Testis (tissue), 2 donors: ENCODE results near the gene MYOZ3.

Experiments used
- CTCF ChIP-seq, 3 experiments: fragments of 450-650 bp in 2 of 3; fragments of 200-600 bp in 1 of 3; sonication (generic) in 1 of 3; IDR thresholded peaks; one replicate each; pipeline ENCODE4 v1.5.1; 2016 to 2019; ENCODE audit warnings: antibody characterized with exemption in 3 of 3, mild to moderate bottlenecking in 2 of 3, moderate library complexity in 1 of 3
- POLR2A ChIP-seq: fragments of 450-650 bp; IDR thresholded peaks from one replicate; pipeline ENCODE4 v1.6.1; 2017; ENCODE audit warnings: antibody characterized with exemption, mild to moderate bottlenecking, moderate library complexity

GRCh38 chr5:150675069-150675468 is 14.0 kb downstream of the MYOZ3 start:
- TF ChIP-seq CTCF (IDR thresholded peaks at IDR 0.05) (no peak), POLR2A (no peak)
